Dendritic cell treated with granulocyte-macrophage colony-stimulating factor and Interleukin-4, amounts not matched to agents 40 ng/mL and 50 ng/mL, for 4 days (primary cell): ENCODE measurements around the gene SERP2.

Experiments
- H3K27ac Mint-ChIP-seq: one replicate; pipeline ENCODE4 v1.8.0; 2022; ENCODE audit warnings: mild to moderate bottlenecking, mixed read lengths
- H3K27me3 Mint-ChIP-seq: one replicate; pipeline ENCODE4 v1.8.0; 2022; ENCODE audit warnings: mild to moderate bottlenecking, mixed read lengths
- H3K36me3 Mint-ChIP-seq: one replicate; pipeline ENCODE4 v1.8.0; 2022; ENCODE audit warnings: low read depth, mixed read lengths
- H3K4me1 Mint-ChIP-seq: one replicate; pipeline ENCODE4 v1.8.0; 2022; ENCODE audit warnings: low read depth, mixed read lengths
- H3K4me3 Mint-ChIP-seq: one replicate; pipeline ENCODE4 v1.8.0; 2022; ENCODE audit warnings: mild to moderate bottlenecking, moderate library complexity, mixed read lengths
- H3K9me3 Mint-ChIP-seq: one replicate; pipeline ENCODE4 v1.8.0; 2022; ENCODE audit warnings: mixed read lengths
- intact Hi-C: fragments of 100-400 bp; cut with micrococcal nuclease; formaldehyde crosslinking; loops from one replicate; pipeline ENCODE4 v1.15.0; 2022

The SERP2 gene

GRCh38 chr13:44347949-44348348 lies 25.7 kb upstream of the SERP2 start:
- Mint-ChIP-seq H3K4me1 (no peaks in the 10 kb centered on the region), H3K27ac (no peak overlapping the region), H3K4me3 (no peak overlapping the region), H3K9me3 (no peaks in the 10 kb centered on the region), H3K27me3 (peaks cover 3% of the 10 kb centered on the region), H3K36me3 (no peaks in the 10 kb centered on the region)
- intact Hi-C loops = no loop called here

- peaks cover 5% of the 10 kb centered on the region for H3K27me3 Mint-ChIP-seq
- intact Hi-C loops = no loop called here
- no peak overlapping the region for H3K27ac Mint-ChIP-seq
- H3K4me1 Mint-ChIP-seq = no peaks in the 10 kb centered on the region
- no peak overlapping the region for H3K4me3 Mint-ChIP-seq
- no peaks in the 10 kb centered on the region for H3K36me3 Mint-ChIP-seq
- no peaks in the 10 kb centered on the region for H3K9me3 Mint-ChIP-seq
Measured at GRCh38 chr13:44350775-44351504, 22.7 kb upstream of the SERP2 start.

DNA sequence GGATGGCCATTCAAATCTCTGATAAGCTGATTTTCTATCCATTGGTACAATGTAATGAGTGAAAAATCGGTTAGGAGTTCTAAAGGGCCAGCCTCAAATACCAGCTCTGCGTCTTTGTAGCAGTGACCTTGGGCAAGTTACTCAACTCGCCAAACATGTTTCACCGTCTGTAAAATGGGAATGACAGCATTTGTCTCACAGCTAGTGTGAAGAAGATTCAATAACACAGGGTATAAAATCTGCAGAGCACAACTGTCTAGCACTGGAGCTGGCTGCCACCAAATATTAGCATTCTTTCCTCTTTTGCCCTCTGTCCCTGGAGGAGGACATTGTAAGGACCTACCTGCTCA lies 22.1 kb upstream of the SERP2 start:
- H3K4me3 Mint-ChIP-seq = no peak overlapping the region
- no peaks in the 10 kb centered on the region for H3K36me3 Mint-ChIP-seq
- H3K4me1 Mint-ChIP-seq = no peaks in the 10 kb centered on the region
- H3K27me3 Mint-ChIP-seq = peaks cover 8% of the 10 kb centered on the region
- no peak overlapping the region for H3K27ac Mint-ChIP-seq
- H3K9me3 Mint-ChIP-seq = no peaks in the 10 kb centered on the region
- intact Hi-C loops = no loop called here

- H3K27ac Mint-ChIP-seq = no peak overlapping the region
- intact Hi-C loops = no loop called here
Measured at GRCh38 chr13:44352202-44352601, 21.4 kb upstream of the SERP2 start.

GRCh38 chr13:44352671-44353070 lies 21.0 kb upstream of the SERP2 start:
- Mint-ChIP-seq H3K27me3 (peaks cover 8% of the 10 kb centered on the region), H3K27ac (no peak overlapping the region), H3K4me3 (no peak overlapping the region), H3K4me1 (no peaks in the 10 kb centered on the region), H3K9me3 (no peaks in the 10 kb centered on the region), H3K36me3 (no peaks in the 10 kb centered on the region)
- intact Hi-C loops = no loop called here

More at GRCh38 chr13:44352202-44352601, 21.4 kb upstream of the SERP2 start:
- Mint-ChIP-seq H3K9me3 (no peaks in the 10 kb centered on the region), H3K27me3 (peaks cover 8% of the 10 kb centered on the region), H3K4me1 (no peaks in the 10 kb centered on the region), H3K4me3 (no peak overlapping the region), H3K36me3 (no peaks in the 10 kb centered on the region)

GRCh38 chr13:44354331-44354730 lies 19.3 kb upstream of the SERP2 start:
- intact Hi-C loops = no loop called here
- peaks cover 8% of the 10 kb centered on the region for H3K27me3 Mint-ChIP-seq
- no peaks in the 10 kb centered on the region for H3K9me3 Mint-ChIP-seq
- no peaks in the 10 kb centered on the region for H3K36me3 Mint-ChIP-seq
- H3K4me1 Mint-ChIP-seq = no peaks in the 10 kb centered on the region
- no peak overlapping the region for H3K4me3 Mint-ChIP-seq
- H3K27ac Mint-ChIP-seq = no peak overlapping the region

- peaks cover 8% of the 10 kb centered on the region for H3K27me3 Mint-ChIP-seq
- H3K9me3 Mint-ChIP-seq = no peaks in the 10 kb centered on the region
- H3K27ac Mint-ChIP-seq = no peak overlapping the region
- intact Hi-C loops = no loop called here
- no peaks in the 10 kb centered on the region for H3K36me3 Mint-ChIP-seq
- H3K4me3 Mint-ChIP-seq = no peak overlapping the region
- no peaks in the 10 kb centered on the region for H3K4me1 Mint-ChIP-seq
Measured at GRCh38 chr13:44354884-44355283, 18.7 kb upstream of the SERP2 start.

DNA sequence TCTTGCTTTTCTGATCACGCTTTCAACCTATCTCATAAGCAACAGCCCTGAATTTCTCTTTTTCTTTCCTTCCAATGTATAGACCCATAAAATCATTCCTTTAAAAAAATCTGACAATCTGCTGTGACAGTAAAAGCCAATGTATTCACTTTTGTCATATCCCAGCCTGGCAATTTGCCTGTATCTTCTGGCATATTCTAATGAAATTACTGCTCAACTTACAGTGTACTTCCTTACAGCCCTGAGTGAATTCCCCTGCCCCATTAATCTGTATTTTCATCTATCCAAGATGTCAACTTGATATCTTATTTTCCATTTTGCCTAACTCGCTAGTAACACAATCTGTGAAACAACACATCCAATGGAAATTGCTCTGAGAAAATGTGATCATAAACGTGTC lies 18.0 kb upstream of the SERP2 start:
- Mint-ChIP-seq H3K4me1 (no peaks in the 10 kb centered on the region), H3K27ac (no peak overlapping the region), H3K36me3 (no peaks in the 10 kb centered on the region), H3K27me3 (peaks cover 8% of the 10 kb centered on the region), H3K4me3 (no peak overlapping the region), H3K9me3 (no peaks in the 10 kb centered on the region)
- intact Hi-C loops = no loop called here

DNA sequence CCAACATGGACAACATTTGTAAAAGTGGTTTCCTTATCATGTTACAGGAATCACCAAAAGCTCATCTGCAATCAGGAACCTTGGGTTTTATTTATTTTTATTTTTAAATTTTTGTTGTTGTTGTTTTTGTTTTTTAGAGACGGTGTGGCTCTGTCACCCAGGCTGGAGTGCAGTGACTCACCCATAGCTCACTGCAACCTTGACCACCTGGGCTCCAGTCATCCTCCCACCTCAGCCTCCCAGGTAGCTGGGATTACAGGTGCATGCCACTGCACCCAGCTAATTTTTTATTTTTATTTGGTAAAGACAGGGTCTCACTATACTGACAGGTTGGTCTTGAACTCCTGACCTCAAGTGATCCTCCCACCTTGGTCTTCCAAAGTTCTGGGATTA lies 13.6 kb upstream of the SERP2 start:
- Mint-ChIP-seq H3K4me1 (peaks cover 14% of the 10 kb centered on the region), H3K27me3 (peaks cover 14% of the 10 kb centered on the region), H3K36me3 (no peaks in the 10 kb centered on the region), H3K4me3 (no peak overlapping the region), H3K9me3 (no peaks in the 10 kb centered on the region), H3K27ac (no peak overlapping the region)
- intact Hi-C loops = no loop called here

DNA sequence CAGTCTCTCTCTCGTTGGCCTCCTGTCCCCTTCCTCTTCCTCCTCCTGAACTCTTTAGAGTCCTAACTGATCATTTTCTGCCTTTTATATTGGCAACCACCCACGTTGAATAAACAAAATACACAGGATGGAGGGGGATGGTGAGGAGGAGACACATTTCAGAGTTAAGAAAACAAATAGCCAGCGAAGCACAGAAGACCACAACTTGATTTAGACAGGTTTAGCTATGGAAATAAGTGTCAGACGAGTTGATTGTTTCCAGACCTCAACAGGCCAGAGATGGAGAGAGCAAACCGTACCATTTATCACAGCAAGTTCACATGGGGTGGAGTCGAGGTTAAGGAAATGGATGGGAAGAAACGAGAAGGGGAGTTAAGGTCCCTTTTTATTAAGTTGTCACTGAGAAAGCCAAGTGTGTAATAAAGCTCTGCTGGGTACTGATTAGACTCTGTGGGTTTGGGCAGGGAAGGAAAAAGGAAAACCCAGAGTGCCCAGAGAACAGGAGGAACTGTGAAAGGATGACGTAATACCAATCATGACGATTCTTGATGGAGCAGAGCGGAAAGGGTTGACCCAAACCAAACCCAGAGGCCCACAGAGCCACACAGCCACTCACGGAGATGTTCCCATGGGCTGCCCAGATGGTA lies 11.1 kb upstream of the SERP2 start:
- H3K27me3 Mint-ChIP-seq = peaks cover 14% of the 10 kb centered on the region
- H3K9me3 Mint-ChIP-seq = no peaks in the 10 kb centered on the region
- intact Hi-C loops = no loop called here
- no peak overlapping the region for H3K27ac Mint-ChIP-seq
- H3K4me3 Mint-ChIP-seq = no peak overlapping the region
- H3K4me1 Mint-ChIP-seq = peaks cover 14% of the 10 kb centered on the region
- no peaks in the 10 kb centered on the region for H3K36me3 Mint-ChIP-seq

DNA sequence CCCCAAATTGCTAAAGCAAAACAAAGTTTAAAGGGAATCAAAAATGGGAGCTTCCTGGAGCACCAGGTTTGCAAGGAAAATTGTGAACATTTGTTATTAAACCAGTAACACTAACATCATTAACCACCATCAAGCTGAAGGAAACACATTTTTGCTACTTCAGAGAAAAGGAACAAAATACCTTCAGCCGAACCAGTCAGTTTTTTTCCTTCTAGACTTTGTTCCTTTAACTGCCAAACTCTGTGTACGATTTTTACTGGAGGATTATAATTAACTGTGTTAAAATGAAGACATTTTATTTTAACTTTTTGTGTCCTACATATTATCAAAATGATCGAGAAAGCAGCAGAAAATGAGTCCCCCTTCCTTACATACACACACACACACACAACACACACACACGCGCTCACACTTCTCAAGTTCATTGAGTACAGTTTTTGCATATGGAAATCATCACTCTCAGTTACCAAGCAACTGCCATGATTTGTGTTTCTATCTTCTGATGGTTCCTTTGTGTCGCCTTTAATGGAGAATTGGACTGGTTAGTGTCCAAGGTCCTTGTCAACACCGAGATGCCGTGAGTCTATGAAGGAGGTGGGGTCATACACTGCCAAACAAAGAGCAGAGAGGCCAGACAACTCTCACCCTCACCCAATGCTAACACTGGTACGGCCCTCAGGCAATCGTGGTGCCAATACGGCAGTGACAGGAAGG lies 9.8 kb upstream of the SERP2 start:
- intact Hi-C loops = no loop called here
- Mint-ChIP-seq H3K4me1 (peaks cover 14% of the 10 kb centered on the region), H3K36me3 (no peaks in the 10 kb centered on the region), H3K9me3 (no peaks in the 10 kb centered on the region), H3K27me3 (peaks cover 18% of the 10 kb centered on the region), H3K27ac (no peak overlapping the region), H3K4me3 (no peak overlapping the region)

DNA sequence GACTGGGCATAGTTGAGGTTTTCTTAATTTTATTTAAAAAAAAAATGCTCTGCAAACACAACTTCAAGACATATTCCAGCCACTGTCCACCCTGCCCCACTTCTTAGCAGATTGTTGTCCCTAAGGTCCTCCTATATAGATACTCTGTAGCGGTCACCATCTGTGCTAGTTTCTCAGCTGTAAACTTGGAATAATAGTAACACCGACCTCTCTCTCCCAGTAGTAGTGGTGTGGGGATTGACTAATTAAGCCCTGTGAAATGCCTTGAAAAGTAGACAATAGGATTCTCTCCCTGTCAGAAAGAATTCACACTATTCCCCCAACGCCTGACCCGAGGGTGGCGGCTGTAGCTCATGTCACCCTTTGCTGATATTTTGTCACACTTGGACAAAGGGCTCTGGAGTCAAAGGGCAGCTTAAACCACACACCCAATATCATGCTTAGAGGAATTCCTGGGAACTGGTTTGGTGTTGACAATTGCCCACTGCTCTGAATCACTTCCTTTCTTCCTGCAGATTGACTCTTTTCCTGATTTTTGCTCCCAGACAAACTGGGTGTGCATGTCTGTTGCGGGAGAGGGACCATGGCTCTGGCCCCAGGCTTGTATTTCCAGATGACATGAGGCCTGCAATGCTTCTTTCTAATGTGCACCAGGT lies 9.2 kb upstream of the SERP2 start:
- no peak overlapping the region for H3K4me3 Mint-ChIP-seq
- H3K36me3 Mint-ChIP-seq = no peaks in the 10 kb centered on the region
- H3K4me1 Mint-ChIP-seq = peaks cover 14% of the 10 kb centered on the region
- peaks cover 23% of the 10 kb centered on the region for H3K27me3 Mint-ChIP-seq
- H3K9me3 Mint-ChIP-seq = no peaks in the 10 kb centered on the region
- intact Hi-C loops = no loop called here
- H3K27ac Mint-ChIP-seq = no peak overlapping the region

GRCh38 chr13:44365008-44365407 lies 8.6 kb upstream of the SERP2 start:
- H3K36me3 Mint-ChIP-seq = no peaks in the 10 kb centered on the region
- H3K27me3 Mint-ChIP-seq = peaks cover 23% of the 10 kb centered on the region
- H3K27ac Mint-ChIP-seq = no peak overlapping the region
- intact Hi-C loops = no loop called here
- H3K9me3 Mint-ChIP-seq = no peaks in the 10 kb centered on the region
- peaks cover 14% of the 10 kb centered on the region for H3K4me1 Mint-ChIP-seq
- no peak overlapping the region for H3K4me3 Mint-ChIP-seq

GRCh38 chr13:44365899-44366298 lies 7.7 kb upstream of the SERP2 start:
- Mint-ChIP-seq H3K36me3 (no peaks in the 10 kb centered on the region), H3K4me1 (peaks cover 14% of the 10 kb centered on the region), H3K4me3 (no peak overlapping the region), H3K27me3 (peaks cover 29% of the 10 kb centered on the region), H3K9me3 (no peaks in the 10 kb centered on the region), H3K27ac (no peak overlapping the region)
- intact Hi-C loops = no loop called here
